GM23338 (cell line): ENCODE measurements around the gene EIF5A.

Experiments used
- CREB1 ChIP-seq: fragments of 250-450 bp; sonication (Bioruptor Pico); IDR thresholded peaks from 2 replicates; pipeline ENCODE4 v1.5.0; 2020; ENCODE audit warnings: low read depth, mild to moderate bottlenecking, moderate library complexity
- EZH2 ChIP-seq: fragments of 200-600 bp; sonication (generic); IDR thresholded peaks from one replicate; pipeline ENCODE4 v1.8.0; 2017; ENCODE audit warnings: antibody characterized with exemption, mild to moderate bottlenecking, low read depth; ENCODE audit not compliant: unreplicated experiment
- EZH2phosphoT487 ChIP-seq: fragments of 200-600 bp; sonication (generic); IDR thresholded peaks from one replicate; pipeline ENCODE4 v1.8.1; 2018; ENCODE audit warnings: antibody characterized with exemption; ENCODE audit not compliant: unreplicated experiment
- NANOG ChIP-seq: IDR thresholded peaks from 2 replicates; pipeline ENCODE4 v1.6.1; 2016; ENCODE audit warnings: antibody characterized with exemption, borderline replicate concordance
- POLR2AphosphoS5 ChIP-seq: IDR thresholded peaks from 2 replicates; pipeline ENCODE4 v1.6.1; 2016; ENCODE audit warnings: antibody characterized with exemption, low read depth
- ZNF331 ChIP-seq: fragments of 250-450 bp; sonication (Bioruptor Pico); IDR thresholded peaks from 2 replicates; pipeline ENCODE4 v1.5.0; 2020; ENCODE audit warnings: low read depth, mild to moderate bottlenecking, moderate library complexity
- TF ChIP-seq, protein P1 (sequence below), 2 experiments: fragments of 200-600 bp in 1 of 2; sonication (generic) in 1 of 2; conservative IDR thresholded peaks; 2 replicates each; pipeline versions ENCODE4 v1.5.1 to v1.6.1; 2016 to 2017; ENCODE audit warnings: antibody characterized with exemption in 2 of 2, low read depth in 2 of 2, mild to moderate bottlenecking in 2 of 2, moderate library complexity in 1 of 2
- TF ChIP-seq, protein P2 (sequence below): IDR thresholded peaks from one replicate; pipeline ENCODE4 v1.6.1; 2018; ENCODE audit warnings: antibody characterized with exemption; ENCODE audit not compliant: unreplicated experiment
- TF ChIP-seq, protein P3 (sequence below): IDR thresholded peaks from 2 replicates; pipeline ENCODE4 v1.6.1; 2016; ENCODE audit warnings: antibody characterized with exemption

DNA sequence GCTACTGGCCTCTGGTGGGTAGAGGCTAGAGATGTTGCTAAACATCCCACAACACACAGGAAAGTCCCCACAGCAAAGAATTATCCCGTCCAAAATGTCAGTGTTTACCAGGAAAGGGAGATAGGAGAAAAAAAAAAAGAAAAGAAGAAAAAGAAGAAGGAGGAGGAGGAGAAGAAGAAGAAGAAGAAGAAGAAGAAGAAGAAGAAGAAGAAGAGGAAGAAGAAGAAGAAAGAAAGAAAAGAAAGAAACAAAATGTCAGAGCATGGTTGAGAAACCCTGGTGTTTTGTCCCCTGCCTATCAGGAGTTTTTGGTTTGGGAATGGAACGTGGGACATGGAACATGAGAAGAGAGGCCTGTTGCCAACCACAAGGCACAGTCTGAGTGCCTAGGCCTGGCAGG is 50.0 kb downstream of the EIF5A start:
- TF ChIP-seq, protein P1, sequence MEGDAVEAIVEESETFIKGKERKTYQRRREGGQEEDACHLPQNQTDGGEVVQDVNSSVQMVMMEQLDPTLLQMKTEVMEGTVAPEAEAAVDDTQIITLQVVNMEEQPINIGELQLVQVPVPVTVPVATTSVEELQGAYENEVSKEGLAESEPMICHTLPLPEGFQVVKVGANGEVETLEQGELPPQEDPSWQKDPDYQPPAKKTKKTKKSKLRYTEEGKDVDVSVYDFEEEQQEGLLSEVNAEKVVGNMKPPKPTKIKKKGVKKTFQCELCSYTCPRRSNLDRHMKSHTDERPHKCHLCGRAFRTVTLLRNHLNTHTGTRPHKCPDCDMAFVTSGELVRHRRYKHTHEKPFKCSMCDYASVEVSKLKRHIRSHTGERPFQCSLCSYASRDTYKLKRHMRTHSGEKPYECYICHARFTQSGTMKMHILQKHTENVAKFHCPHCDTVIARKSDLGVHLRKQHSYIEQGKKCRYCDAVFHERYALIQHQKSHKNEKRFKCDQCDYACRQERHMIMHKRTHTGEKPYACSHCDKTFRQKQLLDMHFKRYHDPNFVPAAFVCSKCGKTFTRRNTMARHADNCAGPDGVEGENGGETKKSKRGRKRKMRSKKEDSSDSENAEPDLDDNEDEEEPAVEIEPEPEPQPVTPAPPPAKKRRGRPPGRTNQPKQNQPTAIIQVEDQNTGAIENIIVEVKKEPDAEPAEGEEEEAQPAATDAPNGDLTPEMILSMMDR (conservative IDR thresholded peaks at IDR 0.05; ENCODE audit: low read depth in 2 of 2): no peak
- TF ChIP-seq POLR2AphosphoS5 (no peak), EZH2 (no peak), EZH2phosphoT487 (no peak), NANOG (no peak), CREB1 (CRISPR knock-in tag) (no peak), ZNF331 (CRISPR knock-in tag) (no peak)
- TF ChIP-seq, protein P2, sequence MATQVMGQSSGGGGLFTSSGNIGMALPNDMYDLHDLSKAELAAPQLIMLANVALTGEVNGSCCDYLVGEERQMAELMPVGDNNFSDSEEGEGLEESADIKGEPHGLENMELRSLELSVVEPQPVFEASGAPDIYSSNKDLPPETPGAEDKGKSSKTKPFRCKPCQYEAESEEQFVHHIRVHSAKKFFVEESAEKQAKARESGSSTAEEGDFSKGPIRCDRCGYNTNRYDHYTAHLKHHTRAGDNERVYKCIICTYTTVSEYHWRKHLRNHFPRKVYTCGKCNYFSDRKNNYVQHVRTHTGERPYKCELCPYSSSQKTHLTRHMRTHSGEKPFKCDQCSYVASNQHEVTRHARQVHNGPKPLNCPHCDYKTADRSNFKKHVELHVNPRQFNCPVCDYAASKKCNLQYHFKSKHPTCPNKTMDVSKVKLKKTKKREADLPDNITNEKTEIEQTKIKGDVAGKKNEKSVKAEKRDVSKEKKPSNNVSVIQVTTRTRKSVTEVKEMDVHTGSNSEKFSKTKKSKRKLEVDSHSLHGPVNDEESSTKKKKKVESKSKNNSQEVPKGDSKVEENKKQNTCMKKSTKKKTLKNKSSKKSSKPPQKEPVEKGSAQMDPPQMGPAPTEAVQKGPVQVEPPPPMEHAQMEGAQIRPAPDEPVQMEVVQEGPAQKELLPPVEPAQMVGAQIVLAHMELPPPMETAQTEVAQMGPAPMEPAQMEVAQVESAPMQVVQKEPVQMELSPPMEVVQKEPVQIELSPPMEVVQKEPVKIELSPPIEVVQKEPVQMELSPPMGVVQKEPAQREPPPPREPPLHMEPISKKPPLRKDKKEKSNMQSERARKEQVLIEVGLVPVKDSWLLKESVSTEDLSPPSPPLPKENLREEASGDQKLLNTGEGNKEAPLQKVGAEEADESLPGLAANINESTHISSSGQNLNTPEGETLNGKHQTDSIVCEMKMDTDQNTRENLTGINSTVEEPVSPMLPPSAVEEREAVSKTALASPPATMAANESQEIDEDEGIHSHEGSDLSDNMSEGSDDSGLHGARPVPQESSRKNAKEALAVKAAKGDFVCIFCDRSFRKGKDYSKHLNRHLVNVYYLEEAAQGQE: no peak
- TF ChIP-seq, protein P3, sequence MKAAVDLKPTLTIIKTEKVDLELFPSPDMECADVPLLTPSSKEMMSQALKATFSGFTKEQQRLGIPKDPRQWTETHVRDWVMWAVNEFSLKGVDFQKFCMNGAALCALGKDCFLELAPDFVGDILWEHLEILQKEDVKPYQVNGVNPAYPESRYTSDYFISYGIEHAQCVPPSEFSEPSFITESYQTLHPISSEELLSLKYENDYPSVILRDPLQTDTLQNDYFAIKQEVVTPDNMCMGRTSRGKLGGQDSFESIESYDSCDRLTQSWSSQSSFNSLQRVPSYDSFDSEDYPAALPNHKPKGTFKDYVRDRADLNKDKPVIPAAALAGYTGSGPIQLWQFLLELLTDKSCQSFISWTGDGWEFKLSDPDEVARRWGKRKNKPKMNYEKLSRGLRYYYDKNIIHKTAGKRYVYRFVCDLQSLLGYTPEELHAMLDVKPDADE: no peak
